ENCODE measurements around the gene TRPM4.
"Not testable (repeated sequence)": the region's sequence is repeated elsewhere in the genome, so short reads cannot be mapped to it uniquely, and the experiment has no call there.

Gene TRPM4

DNA sequence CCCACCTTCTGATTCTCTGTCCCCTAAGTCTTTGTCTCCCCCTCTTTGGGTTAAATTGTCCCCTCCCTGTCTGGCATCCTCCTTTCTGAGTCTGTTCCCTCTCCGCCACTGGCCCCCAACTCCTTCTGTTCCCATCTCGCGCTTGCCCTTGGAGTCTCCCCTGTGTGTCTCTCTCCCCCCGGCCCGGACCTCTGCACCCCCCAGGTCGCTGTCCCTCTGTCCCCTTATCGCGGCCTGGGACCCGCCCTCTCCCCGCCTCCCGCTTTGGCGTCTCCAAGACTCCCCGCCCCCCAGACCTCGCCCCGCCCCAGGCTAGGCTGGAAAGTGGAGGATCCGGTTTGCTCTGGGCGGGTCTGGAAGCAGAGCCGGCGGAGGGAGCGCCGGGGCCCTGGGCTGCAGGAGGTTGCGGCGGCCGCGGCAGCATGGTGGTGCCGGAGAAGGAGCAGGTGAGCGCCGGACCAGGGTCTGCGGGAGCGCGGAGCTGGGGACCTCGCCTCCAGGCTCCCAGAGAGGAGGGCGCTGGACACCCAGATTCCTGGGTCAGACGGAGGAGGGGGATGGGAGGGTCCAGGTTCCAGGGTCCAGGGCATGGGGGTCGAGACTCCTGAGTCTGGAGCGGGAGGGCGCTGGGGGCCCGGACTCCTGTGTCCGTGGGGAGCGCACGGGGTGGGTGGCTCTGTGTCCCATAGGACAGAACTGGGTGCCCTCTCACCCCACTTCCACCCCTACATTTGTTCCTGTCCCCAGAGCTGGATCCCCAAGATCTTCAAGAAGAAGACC lies at the start of gene TRPM4:
TSS of gene TRPM4 (plus strand) at position 348 of the 780 bp plus-strand sequence. CDS start at position 423, 75 bp downstream.
- peak; percentile 31 for DNase-seq

DNA sequence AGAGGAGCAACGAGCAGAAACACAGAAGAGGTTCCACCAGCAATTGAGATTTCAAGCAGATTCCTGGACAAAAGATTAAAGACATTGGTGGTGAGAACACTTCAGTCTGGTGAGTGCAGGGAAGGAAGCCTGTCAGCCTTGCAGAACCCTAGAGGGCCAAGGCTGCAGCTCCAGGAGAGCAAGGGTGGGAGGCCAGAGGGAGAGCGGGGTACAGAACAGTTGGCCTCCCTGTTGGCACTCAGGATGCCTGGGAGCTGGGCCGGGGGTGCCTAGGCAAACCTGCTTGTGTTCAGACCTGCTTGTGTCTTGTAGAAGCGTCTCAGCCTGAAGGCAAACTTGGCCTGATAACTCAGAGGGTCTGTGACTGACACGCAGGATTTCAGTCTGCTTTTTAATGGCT lies 48.5 kb upstream of the TRPM4 start:
- no peak for DNase-seq

DNA sequence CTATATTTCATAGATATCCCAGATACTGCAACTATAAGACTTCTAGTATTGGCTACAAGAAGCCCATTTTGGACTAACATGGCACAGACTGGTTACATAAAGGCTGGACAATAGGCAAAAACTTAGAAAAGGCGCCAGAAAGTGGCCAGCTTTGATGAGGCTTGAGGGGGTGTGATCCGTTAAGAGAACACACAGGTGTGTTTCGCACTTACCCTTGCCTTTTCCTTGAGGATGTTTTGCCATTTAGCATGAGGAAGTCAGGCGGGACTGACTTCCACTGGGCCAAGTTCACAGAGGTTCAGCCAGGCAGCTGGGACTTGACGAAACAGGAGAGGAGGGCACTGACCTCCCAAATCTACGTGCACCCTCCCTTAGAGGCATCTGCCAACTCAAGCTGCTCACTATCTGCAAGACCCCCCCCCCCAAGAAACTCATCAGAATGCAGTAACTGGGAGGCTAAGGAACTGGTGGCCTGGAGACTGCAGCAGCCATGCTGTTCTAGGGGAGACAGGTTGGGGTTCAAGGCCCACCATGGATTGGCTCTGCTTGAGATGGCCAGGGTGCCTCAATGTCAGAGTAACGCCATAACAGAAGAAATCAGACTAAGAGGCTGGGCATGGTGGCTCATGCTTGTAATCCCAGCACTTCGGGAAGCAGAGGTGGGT lies 47.9 kb upstream of the TRPM4 start:
- no peak for DNase-seq

DNA sequence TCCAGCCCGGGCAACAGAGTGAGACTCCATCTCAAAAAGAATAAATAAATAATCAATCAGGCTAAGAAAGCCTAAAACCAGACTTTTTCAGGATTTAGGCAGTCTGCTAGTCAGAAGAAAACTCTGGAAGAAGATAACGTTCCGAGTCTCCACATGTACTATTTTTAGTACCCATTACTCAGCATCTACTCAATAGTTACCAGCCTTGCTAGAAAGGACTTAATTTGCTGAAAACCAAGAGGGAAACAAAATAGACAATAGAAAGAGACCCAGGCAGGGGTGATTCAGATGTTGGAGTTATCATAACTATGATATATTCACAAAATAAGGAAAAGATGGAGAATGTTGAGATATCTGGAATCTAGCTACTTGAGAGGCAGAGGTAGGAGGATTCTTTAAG lies 47.0 kb upstream of the TRPM4 start:
- DNase-seq: no peak

DNA sequence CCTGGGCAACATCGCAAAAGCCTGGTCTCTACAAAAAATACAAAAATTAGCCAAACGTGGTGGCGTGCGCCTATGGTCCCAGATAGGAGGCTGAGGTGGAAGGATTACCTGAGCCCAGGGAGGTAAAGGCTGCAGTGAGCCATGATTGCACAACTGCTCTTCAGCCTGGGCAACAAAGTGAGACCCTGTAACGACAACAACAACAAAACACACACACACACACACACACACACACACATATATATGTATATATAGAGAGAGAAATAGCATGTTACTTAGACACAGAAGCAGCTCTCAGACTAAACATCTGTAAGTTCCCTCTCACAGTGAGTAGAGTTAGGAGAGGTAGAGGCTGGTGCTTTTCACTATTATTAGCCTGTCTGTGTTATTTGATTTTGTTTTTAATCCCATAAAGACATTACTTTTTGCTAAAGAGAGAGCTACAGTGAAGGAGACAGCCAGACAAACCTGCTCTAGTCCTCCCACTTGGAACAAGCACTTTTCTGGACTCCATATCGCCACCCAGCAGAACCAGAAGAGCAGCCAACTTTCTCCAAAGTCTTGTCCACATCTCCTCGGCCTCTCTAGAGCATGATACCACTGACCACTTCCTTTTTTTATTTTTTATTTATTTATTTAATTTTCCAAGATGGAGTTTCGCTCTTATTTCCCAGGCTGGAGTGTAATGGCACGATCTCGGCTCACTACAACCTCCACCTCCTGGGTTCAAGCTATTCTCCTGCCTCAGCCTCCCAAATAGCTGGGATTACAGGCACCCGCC lies 46.2 kb upstream of the TRPM4 start:
- no peak for DNase-seq

DNA sequence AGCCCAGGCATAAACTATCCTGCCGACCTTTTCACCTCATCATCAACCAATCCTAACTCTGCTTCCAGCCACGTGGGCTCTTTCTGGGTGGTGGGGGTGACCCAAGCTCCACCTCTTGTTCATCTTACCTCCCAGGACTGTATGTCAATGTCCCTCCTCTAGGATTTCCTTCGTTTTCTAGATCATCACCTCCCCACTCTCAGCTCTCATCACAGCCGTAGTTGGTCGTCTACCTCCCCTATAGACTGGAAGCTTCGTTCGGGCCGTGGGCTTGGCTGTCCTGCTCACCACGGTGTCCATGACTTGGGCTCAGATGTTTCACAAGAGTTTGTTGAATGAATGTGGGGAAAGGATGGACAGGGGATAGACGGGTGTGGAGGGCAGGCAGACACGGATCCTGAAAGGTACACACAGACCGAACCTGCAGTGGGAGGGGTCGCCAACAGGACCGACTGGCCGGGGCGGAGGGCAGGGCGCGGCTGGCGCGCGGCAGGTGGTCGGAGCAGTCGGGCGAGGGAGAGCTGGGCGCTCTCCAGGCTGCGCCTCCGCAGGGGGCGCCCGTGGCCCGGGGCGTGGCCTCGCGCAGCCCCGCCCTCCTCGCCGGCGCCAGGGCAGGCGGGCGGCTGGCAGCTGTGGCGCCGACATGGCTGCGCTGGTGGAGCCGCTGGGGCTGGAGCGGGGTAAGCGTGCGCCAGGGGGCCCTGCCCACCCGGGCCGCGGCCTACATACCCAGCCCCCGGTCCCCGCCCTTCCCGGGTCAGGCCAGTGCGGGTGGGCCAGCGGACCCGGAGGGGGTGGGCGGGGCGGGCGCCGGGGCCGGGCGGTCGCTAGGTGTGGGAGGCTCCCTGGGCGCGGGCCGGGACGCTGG lies 43.6 kb upstream of the TRPM4 start, which contains the start of gene LIN7B:
TSS of gene LIN7B (plus strand) at position 609 of the 868 bp plus-strand sequence. CDS start at position 644, 35 bp downstream.
- DNase-seq: peak; percentile 79

DNA sequence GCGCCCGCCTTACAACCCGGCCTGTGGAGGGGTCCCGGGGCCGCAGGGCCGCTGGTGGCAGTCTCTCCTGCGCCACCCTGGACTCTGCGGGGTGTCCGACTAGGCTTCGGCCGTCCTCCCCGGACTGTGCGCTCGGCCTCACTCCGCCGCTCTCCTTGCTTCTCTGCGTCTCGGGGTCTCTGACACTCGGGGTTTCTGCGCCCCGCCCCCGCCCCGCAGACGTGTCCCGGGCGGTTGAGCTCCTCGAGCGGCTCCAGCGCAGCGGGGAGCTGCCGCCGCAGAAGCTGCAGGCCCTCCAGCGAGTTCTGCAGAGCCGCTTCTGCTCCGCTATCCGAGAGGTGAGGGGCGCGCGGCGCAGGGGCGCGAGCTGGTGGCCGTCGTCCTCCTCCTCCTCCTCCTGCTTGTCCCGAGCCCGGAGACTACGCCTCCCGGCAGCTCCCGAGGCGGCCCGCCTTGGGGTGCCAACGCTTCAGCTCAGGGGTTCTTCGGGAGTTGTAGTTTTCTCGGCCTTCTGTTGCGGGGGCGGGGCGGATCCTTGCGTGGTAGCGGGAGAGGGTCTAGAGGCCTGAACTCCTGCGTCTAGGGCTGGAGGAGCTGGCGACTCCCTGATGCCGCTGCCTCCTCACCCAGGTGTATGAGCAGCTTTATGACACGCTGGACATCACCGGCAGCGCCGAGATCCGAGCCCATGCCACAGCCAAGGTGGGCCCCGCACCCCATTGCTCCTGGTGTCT lies 42.8 kb upstream of the TRPM4 start:
- peak; percentile 62 for DNase-seq

DNA sequence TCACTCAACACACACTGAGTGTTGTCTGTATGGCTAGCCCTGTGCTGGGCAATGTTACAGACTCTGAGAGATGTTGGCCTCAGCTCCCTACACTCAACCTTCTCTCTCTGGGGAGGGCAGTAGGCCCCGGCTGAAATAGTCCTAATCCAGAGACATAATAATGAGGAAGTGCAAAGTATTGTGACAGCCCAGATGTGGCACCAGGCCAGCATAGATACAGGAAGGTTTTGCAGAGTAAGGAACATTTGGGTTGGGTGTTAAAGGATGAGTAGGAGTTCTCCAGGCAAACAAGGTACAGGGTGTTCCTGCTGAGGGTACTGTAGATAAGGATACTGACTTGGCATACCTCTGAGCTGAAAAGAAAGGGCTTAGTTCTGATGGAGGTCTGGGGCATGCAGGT lies 41.0 kb upstream of the TRPM4 start:
- DNase-seq: no peak

DNA sequence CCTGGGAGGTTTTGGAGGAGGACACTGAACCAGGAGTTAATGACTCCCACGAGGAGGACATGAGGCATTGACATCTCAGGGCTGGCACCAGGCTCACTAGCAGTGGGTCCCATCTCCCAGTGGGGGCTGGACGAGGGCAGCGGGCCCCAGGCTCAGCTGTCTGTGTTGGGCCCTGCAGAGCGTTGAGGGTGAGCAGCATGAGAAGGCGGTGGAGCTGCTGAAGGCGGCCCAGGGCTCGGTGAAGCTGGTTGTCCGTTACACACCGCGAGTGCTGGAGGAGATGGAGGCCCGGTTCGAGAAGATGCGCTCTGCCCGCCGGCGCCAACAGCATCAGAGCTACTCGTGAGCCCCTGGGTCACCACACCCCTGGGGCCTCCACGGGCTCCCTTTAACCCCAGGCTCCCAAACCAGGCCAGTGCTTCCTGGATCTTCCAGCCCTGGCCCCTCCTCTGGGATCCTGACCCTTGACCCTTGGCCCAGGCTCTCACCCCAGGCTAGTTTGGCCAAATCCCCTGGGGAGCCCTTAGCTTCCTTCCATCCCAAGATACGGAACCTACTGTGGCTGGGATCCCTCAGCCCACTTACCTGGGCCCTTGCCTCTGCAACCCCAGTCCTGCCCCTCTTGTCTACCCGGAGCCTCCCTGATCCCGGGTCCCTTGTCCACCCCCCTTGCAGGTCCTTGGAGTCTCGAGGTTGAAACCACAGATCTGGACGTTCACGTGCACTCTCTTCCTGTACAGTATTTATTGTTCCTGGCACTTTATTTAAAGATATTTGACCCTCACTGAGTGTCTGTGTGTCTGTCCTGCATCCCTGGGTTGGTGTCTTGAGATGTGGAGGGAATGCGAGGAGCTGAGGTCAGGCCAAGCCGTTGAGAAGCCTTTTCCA lies 39.7 kb upstream of the TRPM4 start:
- no peak for DNase-seq

DNA sequence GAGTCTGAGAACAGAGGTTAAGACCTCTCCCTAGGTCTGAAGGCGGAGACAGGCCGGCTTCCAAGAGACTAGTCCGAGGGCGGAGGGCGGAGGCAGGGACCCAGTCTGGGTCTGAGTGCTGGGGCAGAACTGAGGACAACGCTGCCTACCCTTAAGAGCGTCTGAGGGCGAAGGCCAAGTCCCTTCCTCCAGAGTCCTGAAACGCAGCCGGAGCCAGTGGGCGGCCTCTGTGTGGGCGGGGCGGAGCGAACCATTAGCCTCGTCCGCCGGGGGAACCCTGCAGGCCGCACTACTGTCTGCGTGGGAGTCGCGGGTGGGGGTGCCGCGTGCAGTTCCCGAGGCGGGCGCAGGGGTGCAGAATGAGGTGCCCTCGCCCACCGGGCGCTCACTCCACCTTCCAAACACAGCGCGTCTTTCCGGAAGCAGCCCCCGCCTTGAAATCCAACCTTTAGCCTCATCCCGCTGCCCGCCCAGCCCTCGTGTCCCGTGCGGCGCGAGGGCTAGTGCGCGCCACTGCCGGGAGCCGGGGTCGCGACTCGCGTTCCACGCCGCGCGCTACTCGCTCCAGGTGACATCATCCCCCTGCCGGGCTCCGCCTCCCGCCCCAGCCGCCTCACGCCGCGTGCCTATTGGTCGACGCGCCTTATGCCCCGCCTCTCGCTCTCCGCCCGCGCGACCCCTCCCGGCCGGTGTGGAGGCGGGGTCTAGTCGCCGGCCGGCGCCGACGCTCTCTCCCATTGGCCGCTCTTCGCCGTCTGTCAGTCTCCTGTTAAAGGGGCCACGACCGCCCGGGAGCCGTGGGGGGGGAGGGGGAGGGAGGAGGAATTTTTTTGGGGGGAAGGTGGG lies 38.8 kb upstream of the TRPM4 start, which contains the start of gene C19orf73:
TSS of gene C19orf73 (minus strand) at position 579 of the 846 bp plus-strand sequence. CDS start at position 458, 121 bp downstream.
- peak; percentile 97 for DNase-seq

DNA sequence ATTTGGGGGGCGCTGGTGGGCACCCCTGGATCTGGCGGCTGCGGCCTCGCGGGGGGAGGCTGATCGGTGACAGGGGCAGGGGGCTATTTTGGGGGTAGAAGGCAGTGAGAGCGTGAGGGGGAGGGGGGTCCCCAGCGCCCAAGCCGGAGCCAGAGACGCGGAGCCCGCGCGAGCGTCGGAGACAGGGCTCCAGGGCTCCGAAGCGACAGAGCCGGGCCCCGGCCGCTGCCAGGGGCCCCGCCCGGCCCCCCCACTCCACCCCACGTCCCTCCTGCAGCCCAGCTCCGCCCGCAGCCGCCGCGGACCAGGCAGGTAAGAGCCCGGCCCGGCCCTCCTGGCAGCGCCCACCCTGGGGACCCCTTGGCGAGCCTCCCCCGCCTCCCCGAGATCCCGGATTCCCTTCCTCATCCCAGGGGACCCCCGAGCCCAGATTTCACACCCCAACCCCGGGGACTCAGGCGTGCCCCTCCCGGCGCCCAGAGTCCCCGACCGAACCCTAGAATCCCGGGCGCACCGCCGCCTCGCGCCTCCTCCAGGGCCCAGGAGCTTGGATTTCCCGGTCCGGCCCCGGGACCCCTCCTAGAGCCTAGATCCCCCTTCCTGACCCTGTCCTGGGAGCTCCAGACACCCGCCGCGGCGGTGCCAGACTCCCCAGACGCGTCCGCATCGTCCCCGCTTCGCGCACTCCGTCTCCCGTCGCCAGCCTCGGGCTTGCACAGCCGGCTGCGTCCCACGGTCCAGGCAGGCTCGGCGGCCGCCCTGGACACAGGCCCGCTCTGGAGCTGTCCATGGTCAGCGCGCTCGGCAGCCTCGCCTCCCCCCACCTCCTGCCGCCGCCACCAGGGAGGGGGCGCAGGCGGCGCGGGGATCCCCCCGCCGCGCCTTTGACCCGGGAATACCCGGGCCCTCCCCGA lies 37.9 kb upstream of the TRPM4 start, which contains the start of gene PPFIA3:
TSS of gene PPFIA3 (plus strand) at position 134 of the 914 bp plus-strand sequence. CDS start 8,330 bp downstream, outside the sequence.
- DNase-seq: peak; percentile 22

DNA sequence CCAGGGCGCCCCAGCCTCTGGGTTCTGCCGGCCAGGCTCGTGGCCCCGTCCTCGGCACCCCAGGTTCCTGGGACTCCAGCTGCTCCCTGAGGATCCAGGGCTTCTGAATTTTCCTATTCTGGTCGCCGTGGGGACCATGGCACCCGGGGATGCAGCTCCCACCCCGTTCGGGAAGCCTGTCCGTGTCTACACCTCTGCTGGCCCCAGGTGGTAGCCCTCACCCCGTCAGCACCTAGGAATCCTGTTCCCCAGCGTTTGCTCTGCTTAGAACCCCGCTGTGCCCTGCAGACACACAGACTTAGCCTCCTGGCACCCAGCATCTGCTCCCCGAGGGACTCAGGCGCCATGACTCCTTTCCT lies 37.3 kb upstream of the TRPM4 start:
- DNase-seq: no peak

DNA sequence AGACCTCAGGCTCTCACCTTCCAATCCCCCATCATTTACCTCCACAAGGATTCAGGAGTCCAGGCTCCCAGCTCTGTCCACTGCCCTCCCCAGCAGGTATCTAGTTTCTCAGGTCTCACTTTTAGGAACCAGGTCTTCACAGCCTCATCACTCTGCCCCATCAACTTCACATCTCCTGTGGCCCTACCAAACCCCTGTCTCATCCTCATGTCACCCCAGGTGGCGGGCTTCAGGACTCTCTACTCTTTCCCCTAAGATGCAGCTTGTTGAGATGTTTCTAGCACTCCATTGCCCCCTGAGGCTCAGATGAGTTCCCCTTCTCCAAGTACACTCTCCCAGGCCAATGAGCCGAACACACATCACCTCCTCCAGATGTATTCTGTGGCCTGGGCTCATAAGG lies 36.7 kb upstream of the TRPM4 start:
- no peak for DNase-seq

DNA sequence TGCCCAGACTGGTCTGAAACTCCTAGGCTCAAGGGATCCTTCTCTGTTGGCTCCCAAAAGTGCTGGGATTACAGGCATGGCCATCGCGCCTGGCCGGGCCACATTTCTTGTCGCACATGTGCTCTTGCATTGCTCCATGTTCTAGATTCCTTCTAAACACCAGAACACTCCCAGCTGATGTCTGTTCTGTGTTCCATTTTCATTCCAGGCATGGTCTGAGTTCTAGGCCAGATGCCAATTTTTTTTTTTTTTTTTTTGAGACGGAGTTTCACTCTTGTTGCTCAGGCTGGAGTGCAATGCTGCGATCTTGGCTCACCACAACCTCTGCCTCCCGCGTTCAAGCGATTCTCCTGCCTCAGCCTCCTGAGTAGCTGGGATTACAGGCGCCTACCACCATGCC lies 35.8 kb upstream of the TRPM4 start:
- not testable (repeated sequence) for DNase-seq

DNA sequence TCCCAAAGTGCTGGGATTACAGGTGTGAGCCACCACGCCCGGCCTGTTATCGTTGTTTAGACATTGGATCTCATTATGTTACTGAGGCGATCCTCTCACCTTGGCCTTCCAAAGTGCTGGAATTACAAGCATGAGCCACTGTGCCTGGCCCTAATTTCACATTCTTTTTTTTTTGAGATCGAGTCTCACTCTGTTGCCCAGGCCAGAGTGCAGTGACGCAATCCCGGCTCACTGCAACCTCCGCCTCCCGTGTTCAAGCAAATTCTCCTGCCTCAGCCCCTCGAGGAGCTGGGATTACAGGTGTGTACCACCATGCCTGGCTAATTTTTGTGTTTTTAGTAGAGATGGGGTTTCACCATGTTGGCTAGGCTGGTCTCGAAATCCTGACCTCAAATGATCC lies 34.3 kb upstream of the TRPM4 start:
- not testable (repeated sequence) for DNase-seq

DNA sequence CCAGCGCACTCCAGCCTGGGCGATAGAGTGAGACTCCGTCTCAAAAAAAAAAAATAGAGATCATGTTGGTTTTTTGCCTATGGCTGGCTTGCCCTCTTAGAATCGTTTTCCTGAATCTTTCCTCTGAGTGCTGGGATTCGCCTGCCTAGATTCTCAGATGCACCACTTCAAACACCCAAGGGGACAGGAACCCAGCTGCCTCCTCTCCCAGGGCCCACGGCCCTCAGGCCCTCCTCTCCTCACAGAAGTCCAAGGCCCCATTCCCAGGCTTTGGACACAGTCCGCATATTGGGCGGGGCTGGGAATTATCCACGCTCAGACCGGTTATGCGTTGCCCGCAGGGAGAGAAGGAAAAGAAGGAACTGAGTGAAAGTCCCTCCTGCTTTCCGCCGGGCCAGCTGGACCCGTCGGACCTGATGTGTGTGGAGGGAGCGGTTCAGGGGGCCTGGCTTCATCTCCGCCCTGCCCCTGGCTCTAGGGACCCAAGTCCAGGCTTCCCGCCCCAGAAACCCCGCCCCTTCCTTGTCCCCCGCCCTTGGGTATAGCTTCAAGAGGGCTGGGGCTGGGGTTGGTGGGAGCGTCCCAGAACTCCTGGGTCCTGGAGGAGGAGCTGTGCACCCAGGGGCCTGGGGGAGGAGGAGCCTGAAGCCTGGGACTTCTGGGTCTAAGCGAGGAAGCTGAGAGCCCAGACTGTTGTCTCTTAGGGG lies 32.4 kb upstream of the TRPM4 start:
- DNase-seq: no peak

DNA sequence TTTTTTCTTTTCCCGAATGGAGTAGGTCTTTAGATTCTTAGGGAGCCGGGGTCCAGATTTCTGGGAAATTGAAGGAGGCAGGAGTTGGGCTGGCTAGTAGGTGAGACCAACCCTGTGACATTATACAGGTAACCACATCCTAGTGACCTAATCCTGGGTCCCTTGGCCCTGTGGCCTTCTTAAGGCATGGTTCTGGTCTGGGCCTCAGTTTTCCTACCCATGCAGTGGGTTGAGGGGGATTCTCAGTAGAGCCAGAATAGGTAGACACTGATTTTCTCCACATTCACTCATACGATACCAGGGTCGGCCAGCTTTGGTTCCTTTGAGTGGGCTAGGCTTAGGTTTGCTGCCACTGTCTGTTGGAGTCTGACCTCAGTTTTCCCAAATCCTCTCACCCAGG lies 31.0 kb upstream of the TRPM4 start:
- no peak for DNase-seq

DNA sequence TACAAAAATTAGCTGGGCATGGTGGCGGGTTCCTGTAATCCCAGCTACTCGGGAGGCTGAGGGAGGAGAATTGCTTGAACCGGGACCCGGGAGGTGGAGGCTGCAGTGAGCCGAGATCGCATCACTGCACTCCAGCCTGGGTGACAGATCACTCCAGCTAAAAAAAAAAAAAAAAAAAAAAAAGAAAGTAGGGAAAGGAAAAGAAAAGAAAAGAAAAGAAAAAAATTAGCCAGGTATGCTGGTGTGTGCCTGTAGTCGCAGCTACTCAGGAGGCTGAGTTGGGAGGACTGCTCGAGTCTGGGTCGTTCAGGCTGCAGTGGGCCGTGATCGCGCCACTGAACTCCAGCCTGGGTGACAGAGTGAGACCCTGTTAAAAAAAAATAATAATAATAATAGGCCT lies 30.4 kb upstream of the TRPM4 start:
- not testable (repeated sequence) for DNase-seq

All from CD4-positive, alpha-beta T cell treated with Interleukin-17A for 1 hour (primary cell).